OCI-LY3 (cell line): ENCODE data around the gene FNBP1L.

Source experiments
- CTCF ChIP-seq: fragments of 200-600, 300-600 bp; sonication (generic); IDR thresholded peaks from 2 replicates; pipeline ENCODE4 v1.5.1; 2014; ENCODE audit warnings: antibody characterized with exemption, low read length, low read depth
- EZH2phosphoT487 ChIP-seq: fragments of 200-600 bp; shearing (Covaris generic); IDR thresholded peaks from 2 replicates; pipeline ENCODE4 v1.6.1; 2018; ENCODE audit warnings: antibody characterized with exemption, mixed run types, low read depth

GRCh38 chr1:93441589-93441988 is 6.3 kb upstream of the FNBP1L start:
- no peak for TF ChIP-seq CTCF
- no peak for TF ChIP-seq EZH2phosphoT487
